Measurements from ENCODE around the gene ACSL1. TPM values are rescaled to one million over a fixed set of nuclear protein-coding genes. Genes with fewer than 3 reads are reported as not detected.

ACSL1 gene
- total and polyA plus RNA-seq, 12 donors: 6.2 to 113 (median 67.7) TPM

DNA sequence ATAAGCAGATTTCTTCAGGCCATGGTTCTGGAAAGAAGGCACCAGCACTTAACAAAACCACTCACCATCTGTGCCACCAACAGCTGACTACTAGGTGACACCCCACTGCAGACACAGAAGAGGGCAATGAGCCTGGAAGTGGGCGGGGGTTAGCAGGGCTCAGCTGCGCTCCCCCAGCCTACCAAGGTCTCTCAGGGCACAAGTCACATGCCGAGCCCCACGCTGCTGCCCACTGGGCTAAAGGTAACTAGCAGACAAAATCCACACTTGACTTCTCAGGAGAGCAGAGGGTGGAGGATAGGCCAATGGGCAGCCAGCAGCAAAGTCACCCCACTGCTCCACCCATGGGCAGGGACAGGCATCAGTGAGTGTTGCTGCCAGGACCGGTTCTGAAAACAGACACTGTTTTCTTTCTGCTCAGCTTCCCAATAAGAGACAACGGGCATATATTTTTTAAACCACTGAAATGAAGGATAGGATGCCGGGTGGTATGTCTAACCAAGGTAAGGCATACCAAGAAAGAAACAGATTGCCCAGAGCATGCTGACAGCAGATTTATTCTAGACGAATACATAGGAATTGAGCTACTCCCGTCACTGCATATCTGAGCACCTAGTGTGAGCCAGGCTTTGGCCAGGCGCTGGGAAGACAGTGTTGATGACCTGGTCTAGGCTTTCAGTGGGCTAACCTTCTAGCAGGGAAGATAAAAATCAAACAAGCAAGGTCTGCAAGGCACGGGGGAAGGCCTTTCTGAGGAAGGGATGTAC, 20.1 kb downstream of the ACSL1 start:
- peaks cover 0 to 38% of the 10 kb centered on the region in 2 donors for H3K4me1 ChIP-seq (replicated peaks in 1 of 2)
- DNase-seq: peak; percentile 64 to 89 (median 85)
- H3K9me3 ChIP-seq (replicated peaks in 1 of 3): no peaks in the 10 kb centered on the region
- H3K27ac ChIP-seq: peak overlapping the region in 2 of 5 donors; percentile 19 to 45
- 36 to 53% (median 46%) methylated on average over 9 to 11 of the region's 11 CpGs for WGBS, 4 donors
- no peaks in the 10 kb centered on the region for H3K27me3 ChIP-seq
- intact Hi-C loops (cut with DNase I): no loop called here
- no peak overlapping the region for H3K4me3 ChIP-seq
- no peaks in the 10 kb centered on the region for H3K36me3 ChIP-seq (replicated peaks in 1 of 2)
- TF ChIP-seq CTCF (IDR thresholded peaks at IDR 0.05): no peak
- peak in 1 of 2 donors; percentile 41 for TF ChIP-seq POLR2A (IDR thresholded peaks at IDR 0.05)

- H3K27me3 ChIP-seq: no peaks in the 10 kb centered on the region
- H3K36me3 ChIP-seq (replicated peaks in 1 of 2): no peaks in the 10 kb centered on the region
- no peak for DNase-seq
- peaks cover 0 to 38% of the 10 kb centered on the region in 2 donors for H3K4me1 ChIP-seq (replicated peaks in 1 of 2)
- no peak for TF ChIP-seq POLR2A (IDR thresholded peaks at IDR 0.05)
- 58 to 74% (median 66%) methylated on average over 5 of the region's 5 CpGs for WGBS, 4 donors
- no peak overlapping the region for H3K4me3 ChIP-seq
- H3K27ac ChIP-seq: no peak overlapping the region
- no peaks in the 10 kb centered on the region for H3K9me3 ChIP-seq (replicated peaks in 1 of 3)
- intact Hi-C loops (cut with DNase I): no loop called here
Observed at GRCh38 chr4:184804621-184805020, 21.1 kb downstream of the ACSL1 start.

DNA sequence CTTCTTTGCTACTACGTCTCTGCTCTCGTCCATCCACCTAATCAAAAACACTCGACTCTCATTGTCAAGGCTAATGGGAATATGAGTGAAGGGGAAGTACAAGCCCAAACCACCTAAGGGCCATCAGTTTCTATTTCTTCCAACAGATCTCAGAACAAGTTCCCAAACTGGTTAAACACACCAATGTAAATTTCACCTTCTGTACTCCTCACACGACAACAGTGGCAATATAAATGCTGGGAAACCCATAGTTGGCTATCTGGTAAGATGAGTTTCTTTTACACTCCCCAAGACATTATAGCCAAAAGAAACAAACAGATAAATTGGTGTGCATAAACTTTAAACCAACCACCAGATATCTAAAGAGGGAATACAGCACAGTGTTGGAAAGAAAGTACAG, 21.9 kb downstream of the ACSL1 start:
- Histone ChIP-seq H3K9me3 (replicated peaks in 1 of 3) (no peaks in the 10 kb centered on the region), H3K4me3 (no peak overlapping the region), H3K4me1 (replicated peaks in 1 of 2) (peaks cover 0 to 38% of the 10 kb centered on the region in 2 donors), H3K36me3 (replicated peaks in 1 of 2) (no peaks in the 10 kb centered on the region), H3K27me3 (no peaks in the 10 kb centered on the region), H3K27ac (no peak overlapping the region)
- DNase-seq: peak in 1 of 7 donors; percentile 2
- TF ChIP-seq CTCF (IDR thresholded peaks at IDR 0.05): no peak
- no peak for TF ChIP-seq POLR2A (IDR thresholded peaks at IDR 0.05)
- 76 to 88% (median 79%) methylated on average over 4 of the region's 4 CpGs for WGBS, 4 donors
- intact Hi-C loops (cut with DNase I): no loop called here

DNA sequence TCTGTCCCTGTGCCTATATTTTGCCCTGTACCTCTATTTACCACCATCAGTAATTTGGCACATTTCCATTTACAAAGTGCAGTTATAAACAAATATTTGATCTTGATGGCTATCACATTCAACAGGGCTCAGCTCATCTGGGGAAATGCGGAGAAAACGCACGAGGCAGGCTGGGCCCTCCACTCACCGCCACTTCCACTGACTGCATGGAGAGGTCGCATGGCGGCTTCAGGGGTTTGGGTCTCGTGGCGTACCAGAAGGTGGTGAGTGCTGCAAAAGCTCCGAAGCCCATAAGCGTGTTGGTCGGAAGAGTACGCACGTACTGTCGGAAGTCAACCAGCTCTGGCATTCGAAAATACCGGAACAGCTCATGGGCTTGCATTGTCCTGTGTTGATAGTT, 22.6 kb downstream of the ACSL1 start:
- intact Hi-C loops (cut with DNase I): no loop called here
- 94 to 99% (median 97%) methylated on average over 16 of the region's 16 CpGs for WGBS, 4 donors
- no peak overlapping the region for H3K4me3 ChIP-seq
- peaks cover 0 to 5% of the 10 kb centered on the region in 2 donors for H3K36me3 ChIP-seq (replicated peaks in 1 of 2)
- peak in 2 of 7 donors; percentile 17 to 40 for DNase-seq
- no peaks in the 10 kb centered on the region for H3K9me3 ChIP-seq (replicated peaks in 1 of 3)
- H3K27ac ChIP-seq: no peak overlapping the region
- no peaks in the 10 kb centered on the region for H3K27me3 ChIP-seq
- TF ChIP-seq POLR2A (IDR thresholded peaks at IDR 0.05): no peak
- TF ChIP-seq CTCF (IDR thresholded peaks at IDR 0.05): no peak
- peaks cover 0 to 31% of the 10 kb centered on the region in 2 donors for H3K4me1 ChIP-seq (replicated peaks in 1 of 2)

GRCh38 chr4:184802697-184803015, 23.1 kb downstream of the ACSL1 start:
- H3K9me3 ChIP-seq (replicated peaks in 1 of 3): no peaks in the 10 kb centered on the region
- H3K4me1 ChIP-seq (replicated peaks in 1 of 2): peaks cover 0 to 26% of the 10 kb centered on the region in 2 donors
- 89 to 98% (median 93%) methylated on average over 9 of the region's 9 CpGs for WGBS, 4 donors
- no peak for TF ChIP-seq POLR2A (IDR thresholded peaks at IDR 0.05)
- no peak for TF ChIP-seq CTCF (IDR thresholded peaks at IDR 0.05)
- peak in 2 of 7 donors; percentile 11 to 25 for DNase-seq
- no peak overlapping the region for H3K4me3 ChIP-seq
- intact Hi-C loops (cut with DNase I): no loop called here
- no peaks in the 10 kb centered on the region for H3K27me3 ChIP-seq
- H3K27ac ChIP-seq: no peak overlapping the region
- peaks cover 0 to 10% of the 10 kb centered on the region in 2 donors for H3K36me3 ChIP-seq (replicated peaks in 1 of 2)
